NCI-H2196 (cell line): ENCODE data around the gene PTGES3L.
A peak's percentile ranks its signal among the peaks of the same experiment; 100 is the strongest.

Source experiments
- DNase-seq: peaks from one replicate; lab custom pipeline; 2025; ENCODE audit not compliant: unreplicated experiment; lab: John Stamatoyannopoulos, UW

The PTGES3L gene

GRCh38 chr17:42979511-42980273 is at the start of gene PTGES3L:
Gene PTGES3L (minus strand): TSS chr17:42980080. CDS start chr17:42980053, 27 bp downstream.
- peak; percentile 29 for DNase-seq

DNA sequence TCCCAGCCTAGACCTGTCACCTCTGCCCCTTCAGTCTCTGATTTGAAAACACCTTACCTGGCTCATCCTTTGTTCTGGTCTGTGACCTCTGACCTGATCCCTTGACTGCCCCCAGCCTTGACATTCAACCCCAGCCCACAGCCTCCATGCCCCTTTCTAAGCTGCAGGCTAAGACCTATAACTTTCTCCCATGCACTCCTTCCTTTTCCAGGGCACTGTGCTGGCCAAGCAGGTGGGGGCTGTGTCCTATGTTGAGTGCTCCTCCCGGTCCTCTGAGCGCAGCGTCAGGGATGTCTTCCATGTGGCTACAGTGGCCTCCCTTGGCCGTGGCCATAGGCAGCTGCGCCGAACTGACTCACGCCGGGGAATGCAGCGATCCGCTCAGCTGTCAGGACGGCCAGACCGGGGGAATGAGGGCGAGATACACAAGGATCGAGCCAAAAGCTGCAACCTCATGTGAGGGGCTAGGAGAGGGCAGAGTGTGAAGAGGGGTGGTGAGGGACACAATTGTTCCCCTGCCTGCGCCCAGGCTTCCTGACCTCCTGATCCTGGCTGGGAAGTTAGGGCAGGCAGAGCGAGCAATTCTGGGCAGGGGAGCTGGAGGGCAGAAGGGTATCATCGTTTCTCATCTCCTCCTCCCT is 48.5 kb upstream of the PTGES3L start:
- DNase-seq = no peak

- no peak for DNase-seq
Measured at GRCh38 chr17:43027091-43028032, 47.5 kb upstream of the PTGES3L start.

DNA sequence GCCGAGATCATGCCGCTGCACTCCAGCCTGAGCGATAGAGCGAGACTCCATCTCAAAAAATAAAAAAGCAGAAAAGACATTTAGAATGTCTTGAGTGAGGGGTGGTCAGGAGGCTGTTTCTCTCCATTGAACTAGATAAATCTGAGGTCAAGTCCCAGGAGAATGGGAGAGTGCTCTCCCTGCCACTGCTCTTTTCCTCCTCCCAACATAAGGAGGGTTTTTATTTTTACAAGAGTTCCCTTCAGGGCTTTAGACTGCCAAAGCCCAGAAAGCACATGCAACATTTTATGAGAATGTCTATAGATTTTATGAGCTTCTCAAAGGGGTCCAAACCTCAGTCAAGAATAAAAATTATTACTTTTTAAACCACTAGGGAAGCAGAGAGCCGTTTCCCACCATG is 46.7 kb upstream of the PTGES3L start:
- DNase-seq = no peak

DNA sequence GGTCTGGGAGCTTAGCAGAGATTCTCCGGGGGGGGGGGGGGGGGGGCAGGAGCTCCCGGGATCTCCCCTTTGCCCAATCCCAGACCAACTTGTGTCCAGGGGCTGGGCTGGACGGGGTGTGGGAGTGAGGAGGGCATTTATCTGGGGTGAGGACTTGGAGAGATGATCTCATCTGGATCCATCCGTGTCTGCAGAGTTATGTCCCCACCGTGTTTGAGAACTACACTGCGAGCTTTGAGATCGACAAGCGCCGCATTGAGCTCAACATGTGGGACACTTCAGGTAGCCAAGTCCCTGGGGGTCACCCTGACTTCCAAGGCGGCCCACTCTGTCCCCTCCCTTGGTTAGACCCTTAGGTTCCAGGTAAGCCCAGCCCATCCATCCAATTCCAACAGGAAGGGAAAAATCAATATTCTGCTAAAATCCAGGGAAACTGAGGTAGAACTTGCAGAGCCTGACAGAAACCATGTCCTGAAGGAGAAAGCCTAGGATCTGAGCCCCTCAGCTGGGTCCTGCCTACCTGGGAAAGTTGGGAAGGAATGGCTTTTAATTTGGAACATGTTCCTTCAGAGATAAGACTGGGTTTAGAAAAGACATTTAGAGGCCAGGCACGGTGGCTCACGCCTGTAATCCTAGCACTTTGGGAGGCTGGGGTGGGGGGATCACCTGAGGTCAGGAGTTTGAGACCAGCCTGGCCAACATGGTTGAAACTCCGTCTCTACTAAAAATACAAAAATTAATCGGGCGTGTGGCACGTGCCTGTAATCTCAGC is 46.1 kb upstream of the PTGES3L start:
- no peak for DNase-seq

DNA sequence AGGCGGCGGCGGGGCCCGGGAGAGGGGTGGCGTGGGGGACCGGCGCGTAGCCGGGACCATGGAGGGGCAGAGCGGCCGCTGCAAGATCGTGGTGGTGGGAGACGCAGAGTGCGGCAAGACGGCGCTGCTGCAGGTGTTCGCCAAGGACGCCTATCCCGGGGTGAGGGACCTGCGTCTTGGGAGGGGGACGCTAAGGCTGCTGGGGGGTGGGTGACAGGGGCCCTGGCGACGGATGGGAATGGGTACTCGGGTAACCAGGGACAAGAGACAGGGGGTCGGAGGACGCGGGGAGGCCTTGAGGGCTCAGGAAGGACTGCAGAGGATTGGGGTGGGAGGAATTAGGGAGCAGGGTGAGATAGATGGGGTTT is 45.4 kb upstream of the PTGES3L start:
- no peak for DNase-seq

GRCh38 chr17:43024407-43025289 is 44.8 kb upstream of the PTGES3L start, which contains the start of gene RND2:
Gene RND2 (plus strand): TSS chr17:43025231. CDS start chr17:43025348, 117 bp downstream.
- peak; percentile 84 for DNase-seq

GRCh38 chr17:43021741-43022512 is 42.0 kb upstream of the PTGES3L start, which contains the start of gene VAT1:
Gene VAT1 (minus strand): TSS chr17:43022385. CDS start chr17:43022322, 63 bp downstream.
- peak; percentile 57 for DNase-seq

DNA sequence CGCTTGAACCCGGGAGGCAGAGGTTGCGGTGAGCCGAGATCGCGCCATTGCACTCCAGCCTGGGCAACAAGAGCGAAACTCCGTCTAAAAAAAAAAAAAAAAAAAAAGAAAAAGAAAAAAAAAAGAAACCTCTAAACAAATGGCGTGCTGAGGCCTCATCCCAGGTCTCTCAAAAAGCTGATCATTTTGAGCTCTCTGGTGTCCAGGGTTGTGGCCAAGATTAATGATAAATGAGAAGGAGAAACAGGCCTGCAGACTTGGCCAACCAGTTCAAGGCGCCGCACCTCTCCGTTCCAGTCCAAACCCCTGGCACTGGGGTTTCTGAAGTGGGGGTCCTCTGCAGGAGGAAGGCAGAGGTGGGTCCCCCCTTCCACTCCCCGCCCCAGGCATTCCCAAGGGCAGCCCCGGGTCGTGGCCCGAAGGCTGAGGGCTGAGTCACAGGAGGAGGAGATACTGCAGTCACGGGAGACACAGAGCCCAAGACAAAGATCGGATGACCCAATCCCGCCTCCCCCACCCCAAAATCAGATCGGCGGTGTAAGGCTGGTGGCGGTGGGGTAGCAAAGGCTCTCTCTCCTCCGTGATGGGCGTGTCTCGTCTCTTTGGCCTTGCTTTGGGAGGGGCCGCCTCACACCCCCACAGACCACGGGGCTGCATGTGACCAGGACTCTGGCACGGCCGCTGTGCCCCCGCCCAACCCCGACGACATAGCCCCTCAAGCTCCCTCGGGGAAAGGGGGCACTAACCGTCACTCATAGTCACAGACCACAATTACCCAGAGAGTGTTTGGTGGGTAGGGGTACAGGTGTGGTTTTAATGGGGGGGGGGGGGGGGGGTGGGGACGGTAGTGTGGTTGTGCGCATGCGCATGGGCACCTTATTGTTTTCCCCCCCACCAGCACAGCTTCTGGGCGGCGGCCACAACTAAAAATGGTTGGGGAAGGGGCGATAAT is 41.2 kb upstream of the PTGES3L start:
- peak; percentile 40 for DNase-seq

GRCh38 chr17:43020030-43020621 is 40.2 kb upstream of the PTGES3L start:
- no peak for DNase-seq

DNA sequence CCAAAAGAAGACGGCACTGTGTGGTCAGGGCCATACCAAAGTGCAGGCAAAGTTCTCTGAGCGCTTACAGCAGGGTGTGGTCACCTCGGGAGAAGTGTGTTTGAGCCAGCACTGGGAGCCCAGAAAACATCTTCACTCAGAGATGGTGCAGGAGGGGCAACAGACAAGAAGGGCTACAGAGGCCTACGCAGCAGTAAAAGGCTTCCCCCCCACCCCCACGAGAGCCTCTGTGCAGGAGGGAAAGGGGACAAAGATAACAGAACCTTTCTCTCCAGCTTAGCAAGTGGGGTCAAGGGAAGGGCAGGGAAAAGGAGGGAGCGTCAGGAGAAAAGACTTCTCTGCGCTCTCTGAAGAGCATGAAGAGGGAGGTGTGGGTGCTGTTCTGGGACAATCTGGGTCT is 39.5 kb upstream of the PTGES3L start:
- DNase-seq = no peak

GRCh38 chr17:43018932-43019331 is 39.1 kb upstream of the PTGES3L start:
- no peak for DNase-seq

GRCh38 chr17:43018008-43018853 is 38.4 kb upstream of the PTGES3L start:
- DNase-seq = peak; percentile 58

DNA sequence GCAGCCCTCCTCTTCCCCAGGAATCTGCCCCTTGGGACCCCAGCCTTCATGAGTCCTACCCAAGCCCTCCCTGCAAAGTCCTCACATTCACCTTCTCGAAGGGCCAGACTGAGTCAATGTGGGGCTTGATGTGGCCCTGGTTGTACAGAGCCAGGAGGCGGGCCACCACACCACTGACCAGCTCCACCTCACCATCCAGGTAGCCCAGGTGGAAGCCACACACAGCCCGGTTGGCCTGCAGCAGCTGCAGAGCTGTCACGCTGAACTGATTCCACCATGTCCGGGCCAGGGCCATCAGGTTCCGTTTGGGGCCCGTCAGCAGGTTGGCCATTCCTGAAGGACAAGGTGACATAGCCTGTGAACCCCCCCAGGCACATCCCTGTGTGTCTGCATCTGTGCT is 36.3 kb upstream of the PTGES3L start:
- no peak for DNase-seq

GRCh38 chr17:43015579-43015978 is 35.7 kb upstream of the PTGES3L start:
- no peak for DNase-seq
